ENCODE results near the gene PAPOLG. TPM values are rescaled to one million over a fixed set of nuclear protein-coding genes. Genes with fewer than 3 reads are reported as not detected.

PAPOLG gene
- 54.2 TPM for total RNA-seq

DNA sequence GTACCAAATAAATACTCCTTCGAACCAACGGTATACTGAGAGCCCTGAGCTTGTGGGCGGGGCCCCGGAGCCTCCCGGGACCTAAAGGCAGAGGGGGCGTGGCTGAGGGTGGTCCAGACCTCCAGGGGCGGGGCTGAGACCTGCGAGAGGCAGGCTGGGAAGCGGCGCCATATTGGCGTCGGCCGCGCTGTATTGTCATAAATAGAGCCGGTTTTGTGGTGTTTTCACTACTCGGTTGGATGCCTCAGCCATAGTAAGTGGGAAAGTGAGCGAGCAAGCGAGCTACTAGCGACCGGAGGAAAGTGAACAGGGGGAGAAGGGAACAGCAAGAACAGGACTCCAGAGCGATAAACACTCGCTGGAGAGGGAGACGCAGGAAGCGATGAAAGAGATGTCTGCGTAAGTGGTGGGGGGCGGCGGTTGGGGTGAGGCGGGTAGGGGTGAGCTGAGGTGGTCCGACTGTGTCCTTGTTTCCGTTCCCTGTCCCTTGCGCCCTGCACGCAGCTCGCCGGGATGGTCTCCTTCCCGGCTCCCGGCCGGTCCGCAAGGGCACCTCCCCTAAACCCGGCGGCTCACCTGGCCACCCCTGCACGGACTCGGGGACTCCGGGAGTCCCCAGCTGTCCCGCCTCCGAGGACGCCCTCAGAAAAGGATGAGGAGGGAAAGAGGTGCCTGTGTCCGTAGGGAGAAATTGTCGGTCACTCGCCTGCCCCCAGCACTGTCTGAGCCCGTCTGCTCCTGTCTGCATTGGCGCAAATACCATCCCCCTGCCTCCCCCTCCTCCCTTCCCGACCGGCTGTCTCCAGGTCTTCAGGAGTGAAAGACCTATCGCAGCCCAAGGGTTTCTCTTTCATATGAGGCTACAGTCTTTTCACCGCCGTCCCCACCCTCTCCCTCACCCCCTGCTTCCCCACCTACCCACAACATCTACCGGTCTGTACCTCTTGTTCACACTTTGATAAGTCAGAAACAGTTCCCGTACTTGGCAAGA, at the start of gene PAPOLG:
TSS of gene PAPOLG (plus strand) at position 172 of the 991 bp plus-strand sequence. CDS start at position 383, 211 bp downstream.
- DNase-seq (ENCODE audit: low spot score in 2 of 2) = peak; percentile 74 to 90
- no peak for FAIRE-seq

DNA sequence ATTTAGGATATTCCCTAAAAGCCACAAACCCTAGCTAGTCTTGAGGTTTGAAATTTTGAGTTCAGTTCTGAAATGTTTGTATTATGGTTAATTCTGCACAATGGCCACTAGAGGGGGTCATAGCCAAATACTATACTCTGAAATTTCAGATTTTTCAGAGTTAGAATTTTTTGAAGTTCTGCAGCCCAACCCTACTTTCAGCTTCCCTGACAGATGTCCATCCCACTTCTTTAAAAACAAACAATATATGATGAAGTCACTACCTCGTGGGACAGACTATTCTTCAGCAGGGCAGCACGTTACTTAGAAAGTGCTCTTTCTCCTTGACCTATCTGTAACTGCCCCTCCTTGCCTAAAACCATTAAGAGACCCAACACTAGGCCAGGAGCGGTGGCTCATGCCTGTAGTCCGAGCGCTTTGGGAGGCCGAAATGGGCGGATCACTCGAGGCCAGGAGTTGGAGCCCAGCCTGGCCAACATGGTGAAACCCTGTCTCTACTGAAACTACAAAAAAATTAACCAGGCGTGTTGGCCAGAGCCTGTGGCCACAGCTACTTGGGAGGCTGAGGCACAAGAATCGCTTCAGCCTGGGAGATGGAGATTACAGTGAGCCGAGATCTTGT, 48.2 kb upstream of the PAPOLG start:
- DNase-seq (ENCODE audit: low spot score in 2 of 2) = peak; percentile 12 to 50
- no peak for FAIRE-seq

DNA sequence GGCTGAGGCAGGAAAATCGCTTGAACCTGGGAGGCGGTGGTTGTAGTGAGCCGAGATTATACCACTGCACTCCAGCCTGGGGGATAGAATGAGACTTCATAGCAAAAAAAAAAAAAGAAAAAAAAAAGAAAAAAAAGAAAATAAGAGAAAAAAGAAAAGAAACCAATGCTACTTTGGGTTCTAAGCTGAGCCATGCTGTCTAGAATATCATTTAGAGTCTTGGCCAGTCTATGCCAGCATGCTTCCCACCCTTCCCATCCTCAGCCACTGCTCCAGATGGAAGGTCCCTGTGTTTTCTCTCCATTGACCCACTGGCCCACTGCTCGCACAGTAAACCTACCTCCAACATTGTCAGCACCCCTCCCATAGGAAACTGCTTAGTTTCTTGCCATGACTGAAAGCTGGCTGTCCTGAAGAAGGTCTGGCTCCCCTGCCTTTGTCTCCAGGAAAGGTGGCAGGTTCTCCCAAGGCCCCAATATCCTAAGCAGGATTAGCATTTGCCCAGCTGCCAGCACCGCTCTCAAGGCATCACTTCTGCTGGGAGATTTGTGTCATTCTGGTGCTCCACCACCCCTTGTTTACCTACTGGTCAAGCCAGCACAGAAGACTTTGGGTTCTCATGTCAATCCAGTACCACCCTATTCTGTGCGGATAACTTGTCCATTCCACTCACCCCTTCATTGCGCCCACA, 47.3 kb upstream of the PAPOLG start:
- no peak for FAIRE-seq
- DNase-seq (ENCODE audit: low spot score in 2 of 2) = no peak

- DNase-seq (ENCODE audit: low spot score in 2 of 2) (no peak), FAIRE-seq (no peak)
These were observed 45.4 kb upstream of the PAPOLG start for GRCh38 chr2:60710707-60711106.

DNA sequence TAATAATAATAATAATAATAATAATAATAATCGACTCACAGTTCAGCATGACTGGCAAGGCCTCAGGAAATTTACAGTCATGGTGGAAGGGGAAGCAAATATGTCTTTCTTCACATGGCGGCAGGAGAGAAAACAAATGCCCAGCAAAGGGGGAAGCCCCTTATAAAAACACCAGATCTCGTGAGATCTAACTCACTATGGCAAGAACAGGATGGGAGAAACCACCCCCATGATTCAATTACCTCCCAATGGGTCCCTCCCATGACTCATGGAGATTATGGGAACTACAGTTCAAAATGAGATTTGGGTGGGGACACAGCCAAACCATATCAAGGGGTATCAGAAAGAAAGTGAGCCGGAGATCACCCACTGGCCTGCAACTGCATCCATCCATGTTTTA, 40.5 kb upstream of the PAPOLG start:
- FAIRE-seq (no peak), DNase-seq (ENCODE audit: low spot score in 2 of 2) (no peak)

- no peak for DNase-seq (ENCODE audit: low spot score in 2 of 2)
- FAIRE-seq = no peak
These were observed 38.4 kb upstream of the PAPOLG start for GRCh38 chr2:60717691-60718090.

GRCh38 chr2:60719331-60719730, 36.7 kb upstream of the PAPOLG start:
- FAIRE-seq (no peak), DNase-seq (ENCODE audit: low spot score in 2 of 2) (no peak)

DNA sequence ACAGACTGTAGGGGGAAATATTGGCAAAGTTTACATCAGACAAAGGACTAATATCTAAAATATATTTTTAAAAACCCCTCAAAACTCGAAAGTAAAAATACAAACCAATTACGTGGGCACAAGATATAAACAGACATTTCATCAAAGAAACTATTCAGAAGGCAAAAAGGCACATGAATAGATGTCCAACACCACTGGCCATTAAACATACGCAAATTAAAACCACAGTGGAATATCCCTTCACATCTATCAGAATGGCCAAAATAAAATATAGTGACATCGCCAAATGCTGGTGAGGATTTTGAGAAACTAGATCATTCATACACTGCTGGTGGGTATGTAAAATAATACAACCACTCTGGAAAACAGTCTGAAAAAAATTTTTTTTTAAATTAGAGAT, 30.6 kb upstream of the PAPOLG start:
- DNase-seq (ENCODE audit: low spot score in 2 of 2) (no peak), FAIRE-seq (no peak)

DNA sequence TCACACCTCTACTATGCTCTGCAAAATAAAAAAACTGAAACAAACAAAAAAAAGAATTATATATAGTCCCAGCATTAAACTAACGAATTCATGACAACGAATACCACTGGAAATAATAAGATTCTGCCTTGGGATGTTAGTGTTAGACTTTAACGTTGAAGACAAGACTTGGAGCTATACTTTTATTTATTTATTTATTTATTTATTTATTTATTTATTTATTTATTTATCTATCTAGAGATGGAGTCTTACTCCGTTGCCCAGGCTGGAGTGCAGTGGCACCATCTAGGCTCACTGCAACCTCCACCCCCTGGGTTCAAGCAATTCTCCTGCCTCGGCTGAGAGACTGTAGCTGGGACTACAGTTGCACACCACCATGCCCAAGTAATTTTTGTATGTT, 27.2 kb upstream of the PAPOLG start:
- DNase-seq (ENCODE audit: low spot score in 2 of 2) (no peak), FAIRE-seq (no peak)

DNA sequence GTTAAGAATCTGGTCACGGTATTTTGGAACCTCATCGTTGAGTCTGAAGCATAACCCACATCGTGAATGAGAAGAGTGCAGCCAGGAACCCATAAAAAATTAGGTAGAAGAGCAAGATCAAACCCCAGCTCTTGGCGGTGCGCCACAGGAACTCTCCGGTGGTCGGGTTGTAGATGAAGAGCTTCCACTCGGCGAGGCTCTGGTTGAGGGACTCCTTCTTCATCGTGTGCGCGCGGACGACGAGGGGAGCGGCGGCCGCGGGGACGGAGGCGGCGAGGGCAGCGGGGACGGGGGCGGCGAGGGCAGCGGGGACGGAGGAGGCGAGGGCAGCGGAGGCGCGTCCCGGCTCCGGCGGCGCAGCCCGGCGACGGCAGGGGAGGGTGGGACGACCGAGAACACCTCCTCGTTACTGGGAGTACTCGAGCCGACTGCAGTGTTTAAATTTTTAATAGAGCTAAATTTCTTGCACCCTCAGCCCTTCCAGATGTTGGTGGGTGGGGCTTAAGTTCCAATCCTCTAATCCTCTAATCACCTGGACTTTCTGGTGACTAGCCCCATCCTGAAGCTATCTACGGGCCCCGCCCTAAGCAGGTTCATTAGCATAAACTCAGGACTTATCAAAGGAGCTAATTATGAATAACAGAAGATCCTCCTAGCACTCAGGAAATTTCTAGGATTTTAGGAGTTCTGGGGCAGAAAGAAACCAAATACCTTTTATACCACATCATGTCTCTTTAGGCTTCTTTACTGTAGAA, 20.4 kb upstream of the PAPOLG start:
- peak in 1 of 2 donors; percentile 37 for DNase-seq (ENCODE audit: low spot score in 2 of 2)
- FAIRE-seq = no peak

DNA sequence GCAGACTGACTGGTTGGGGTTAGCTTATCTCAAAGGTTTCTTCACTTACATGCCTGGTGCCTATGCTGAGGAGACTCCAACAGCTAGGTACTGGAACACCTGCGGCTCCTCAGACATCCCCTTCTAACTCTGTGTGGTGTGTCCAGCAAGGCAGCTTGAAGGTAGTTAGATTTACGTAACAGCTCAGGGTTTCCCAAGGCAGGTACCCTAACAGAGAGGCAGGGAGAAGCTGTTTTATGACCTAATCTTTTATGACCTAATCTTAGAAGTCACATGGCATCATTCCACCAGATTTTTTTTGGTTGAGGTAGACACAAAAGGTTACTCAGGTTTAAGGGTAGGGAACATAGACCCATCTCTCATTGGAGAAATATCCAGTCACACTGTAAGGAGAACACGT, 17.4 kb upstream of the PAPOLG start:
- no peak for DNase-seq (ENCODE audit: low spot score in 2 of 2)
- FAIRE-seq = no peak

DNA sequence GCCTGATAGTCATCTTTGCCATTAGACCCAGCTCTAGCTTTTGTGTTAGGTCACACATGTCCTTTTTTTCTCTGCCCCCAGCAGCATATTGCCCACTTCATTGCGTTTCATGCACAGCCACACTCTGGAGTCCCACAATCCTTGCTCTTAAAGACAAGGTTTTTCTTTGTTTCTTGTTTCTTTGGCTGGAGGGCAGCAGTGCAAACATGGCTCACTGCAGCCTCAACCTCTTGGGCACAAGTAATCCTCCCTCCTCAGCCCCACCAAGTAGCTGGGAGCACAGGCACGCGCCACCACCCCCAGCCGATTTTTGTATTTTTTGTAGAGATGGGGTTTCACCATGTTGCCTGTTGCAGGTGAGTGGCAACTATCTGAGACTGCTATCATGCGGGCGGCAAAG, 16.9 kb upstream of the PAPOLG start:
- no peak for DNase-seq (ENCODE audit: low spot score in 2 of 2)

DNA sequence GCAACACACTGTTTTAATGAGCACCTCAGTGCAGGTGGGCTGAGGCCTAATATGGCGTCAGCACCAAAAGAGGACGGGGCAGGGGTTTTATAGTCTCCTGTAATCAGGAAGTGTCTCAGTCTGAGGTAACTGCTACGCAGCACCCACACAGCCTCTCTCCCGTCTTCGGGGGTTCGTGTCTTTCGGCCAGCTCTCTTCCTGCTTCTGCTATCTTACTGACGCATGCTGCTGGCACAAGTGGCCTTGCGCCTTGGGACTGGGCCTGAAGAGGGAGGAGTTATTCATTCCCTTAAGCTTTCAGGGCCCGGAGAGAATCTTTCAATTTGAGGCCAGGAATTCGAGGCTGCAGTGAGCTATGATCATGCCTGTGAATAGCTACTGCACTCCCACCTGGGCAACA, 14.5 kb upstream of the PAPOLG start:
- FAIRE-seq (no peak), DNase-seq (ENCODE audit: low spot score in 2 of 2) (no peak)

More for the DNA sequence above, 16.9 kb upstream of the PAPOLG start:
- no peak for FAIRE-seq

DNA sequence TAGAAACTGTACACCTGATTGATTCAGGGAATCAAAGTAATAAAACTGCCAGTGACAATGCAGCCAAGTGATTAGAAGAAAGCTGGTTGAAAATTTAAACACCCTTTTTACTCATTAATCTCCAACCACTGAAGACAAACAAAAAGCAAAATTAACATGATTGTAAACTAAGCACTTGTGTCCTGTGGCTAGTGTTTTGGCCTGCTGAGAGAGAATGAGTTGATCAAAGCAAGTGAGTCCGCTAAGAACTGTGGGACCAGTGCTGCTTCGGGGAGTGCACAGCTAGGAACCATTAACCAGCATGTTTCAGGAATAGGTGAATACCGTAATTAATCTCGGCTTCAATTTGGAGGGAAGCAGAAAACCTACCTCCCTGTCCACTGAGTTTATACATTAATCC, 13.6 kb upstream of the PAPOLG start:
- DNase-seq (ENCODE audit: low spot score in 2 of 2) (no peak), FAIRE-seq (no peak)

- FAIRE-seq (no peak), DNase-seq (ENCODE audit: low spot score in 2 of 2) (no peak)
These were observed 10.7 kb upstream of the PAPOLG start for GRCh38 chr2:60745330-60745729.

GRCh38 chr2:60745761-60746160, 10.3 kb upstream of the PAPOLG start:
- no peak for FAIRE-seq
- no peak for DNase-seq (ENCODE audit: low spot score in 2 of 2)

GRCh38 chr2:60746318-60746717, 9.8 kb upstream of the PAPOLG start:
- FAIRE-seq (no peak), DNase-seq (ENCODE audit: low spot score in 2 of 2) (no peak)

GRCh38 chr2:60759654-60760053, 3.6 kb downstream of the PAPOLG start:
- DNase-seq (ENCODE audit: low spot score in 2 of 2) (no peak), FAIRE-seq (no peak)

GRCh38 chr2:60764736-60765534, 8.9 kb downstream of the PAPOLG start:
- FAIRE-seq = no peak

GRCh38 chr2:60766283-60766682, 10.2 kb downstream of the PAPOLG start:
- FAIRE-seq (no peak), DNase-seq (ENCODE audit: low spot score in 2 of 2) (no peak)

More at GRCh38 chr2:60764736-60765534, 8.9 kb downstream of the PAPOLG start:
- DNase-seq (ENCODE audit: low spot score in 2 of 2) = no peak
